ENCODE data around the gene CYP3A5. TPM values are rescaled to one million over a fixed set of nuclear protein-coding genes. Genes with fewer than 3 reads are reported as not detected.
"Not testable (repeated sequence)": the region's sequence is repeated elsewhere in the genome, so short reads cannot be mapped to it uniquely, and the experiment has no call there.

The CYP3A5 gene
- total RNA-seq, 1 donor from 2014 or later = 96.8 TPM

DNA sequence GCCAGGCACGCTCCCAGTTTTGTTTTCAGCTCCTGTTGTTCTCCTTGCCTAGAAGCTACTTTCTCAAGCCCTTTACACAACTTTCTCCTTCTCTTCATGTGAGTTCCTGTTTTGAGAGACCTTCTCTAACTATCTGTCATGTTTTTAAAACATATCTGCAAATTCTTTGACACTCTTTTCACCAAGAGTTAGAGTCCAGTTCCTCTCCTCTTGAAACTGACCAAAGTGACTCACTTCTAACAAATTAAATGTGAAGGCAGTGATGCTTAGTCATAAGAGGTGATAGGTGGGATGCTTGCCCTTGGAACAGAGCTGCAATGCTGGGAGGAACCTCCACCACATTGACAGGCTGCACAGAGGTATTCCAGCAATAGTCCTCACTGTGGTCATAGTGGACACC is 37.8 kb downstream of the CYP3A5 start:
- DNase-seq (ENCODE audit: low spot score) = no peak

DNA sequence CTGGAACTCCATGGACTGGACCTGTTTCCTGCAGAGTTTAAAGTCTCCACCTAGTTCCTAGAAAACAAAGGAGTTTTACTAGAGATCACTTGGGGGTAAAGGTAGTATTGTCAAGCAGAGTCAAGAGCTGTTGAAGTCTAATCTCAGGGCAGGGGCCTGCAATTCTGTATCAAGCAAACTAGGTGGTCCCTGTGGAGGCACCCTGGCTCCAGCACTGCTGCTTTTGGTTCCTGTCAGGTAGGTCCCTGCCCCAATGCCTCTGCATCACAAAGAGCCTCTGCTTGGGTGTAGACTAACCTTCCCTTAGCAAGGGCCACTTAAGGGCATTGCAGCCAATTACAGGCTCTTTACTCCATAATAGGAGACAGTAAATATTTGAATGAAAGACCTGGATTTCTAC is 40.5 kb downstream of the CYP3A5 start:
- no peak for DNase-seq (ENCODE audit: low spot score)

DNA sequence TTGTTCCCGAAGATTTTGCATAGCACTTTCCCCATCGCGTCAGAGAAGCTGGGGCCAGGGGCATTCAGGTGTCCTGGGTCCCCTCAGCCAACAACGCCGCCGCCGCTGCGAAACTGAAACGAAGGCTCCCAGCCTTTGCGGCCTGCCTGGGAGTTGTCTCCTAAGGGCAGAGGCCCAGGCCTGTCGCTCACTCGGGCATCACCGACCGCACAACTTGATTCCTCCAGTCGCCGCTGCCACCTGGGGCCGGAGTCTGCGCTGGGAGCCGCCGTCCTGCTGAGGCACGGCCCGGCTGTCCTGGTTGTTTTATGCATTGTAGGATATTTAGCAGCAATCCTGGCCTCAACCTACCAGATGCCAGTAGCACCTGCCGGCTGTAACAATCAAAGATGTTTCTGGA is 41.1 kb downstream of the CYP3A5 start:
- no peak for DNase-seq (ENCODE audit: low spot score)

DNA sequence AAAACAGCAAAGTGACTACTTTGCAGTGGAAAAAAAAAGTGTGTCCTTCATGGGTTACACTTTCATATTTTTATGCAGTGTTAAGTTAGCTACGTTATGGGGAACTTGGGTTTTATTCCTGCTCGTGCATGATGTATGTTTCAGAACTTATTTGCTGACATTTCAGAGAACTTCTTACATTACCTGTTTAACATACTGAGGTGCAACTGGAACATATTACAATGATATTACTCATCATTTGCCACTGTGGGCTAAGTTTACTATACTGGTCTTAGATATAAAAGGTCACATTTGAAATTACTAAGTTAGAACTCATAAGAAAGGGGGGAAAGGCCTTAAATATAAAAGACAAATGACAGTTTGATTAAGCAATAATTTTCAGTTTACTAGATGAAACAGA is 42.4 kb downstream of the CYP3A5 start:
- not testable (repeated sequence) for DNase-seq (ENCODE audit: low spot score)

GRCh38 chr7:99631295-99632109 is 48.3 kb downstream of the CYP3A5 start:
- DNase-seq (ENCODE audit: low spot score) = no peak

DNA sequence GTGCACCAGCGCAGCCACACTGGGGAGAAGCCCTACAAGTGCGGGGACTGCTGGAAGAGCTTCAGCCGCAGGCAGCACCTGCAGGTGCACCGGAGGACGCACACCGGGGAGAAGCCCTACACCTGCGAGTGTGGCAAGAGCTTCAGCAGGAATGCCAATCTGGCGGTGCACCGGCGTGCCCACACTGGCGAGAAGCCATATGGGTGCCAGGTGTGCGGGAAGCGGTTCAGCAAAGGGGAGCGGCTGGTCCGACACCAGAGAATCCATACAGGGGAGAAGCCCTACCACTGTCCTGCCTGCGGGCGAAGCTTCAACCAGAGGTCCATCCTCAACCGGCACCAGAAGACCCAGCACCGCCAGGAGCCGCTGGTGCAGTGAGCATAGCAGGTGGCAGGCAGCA is 50.2 kb downstream of the CYP3A5 start:
- DNase-seq (ENCODE audit: low spot score) = no peak

DNA sequence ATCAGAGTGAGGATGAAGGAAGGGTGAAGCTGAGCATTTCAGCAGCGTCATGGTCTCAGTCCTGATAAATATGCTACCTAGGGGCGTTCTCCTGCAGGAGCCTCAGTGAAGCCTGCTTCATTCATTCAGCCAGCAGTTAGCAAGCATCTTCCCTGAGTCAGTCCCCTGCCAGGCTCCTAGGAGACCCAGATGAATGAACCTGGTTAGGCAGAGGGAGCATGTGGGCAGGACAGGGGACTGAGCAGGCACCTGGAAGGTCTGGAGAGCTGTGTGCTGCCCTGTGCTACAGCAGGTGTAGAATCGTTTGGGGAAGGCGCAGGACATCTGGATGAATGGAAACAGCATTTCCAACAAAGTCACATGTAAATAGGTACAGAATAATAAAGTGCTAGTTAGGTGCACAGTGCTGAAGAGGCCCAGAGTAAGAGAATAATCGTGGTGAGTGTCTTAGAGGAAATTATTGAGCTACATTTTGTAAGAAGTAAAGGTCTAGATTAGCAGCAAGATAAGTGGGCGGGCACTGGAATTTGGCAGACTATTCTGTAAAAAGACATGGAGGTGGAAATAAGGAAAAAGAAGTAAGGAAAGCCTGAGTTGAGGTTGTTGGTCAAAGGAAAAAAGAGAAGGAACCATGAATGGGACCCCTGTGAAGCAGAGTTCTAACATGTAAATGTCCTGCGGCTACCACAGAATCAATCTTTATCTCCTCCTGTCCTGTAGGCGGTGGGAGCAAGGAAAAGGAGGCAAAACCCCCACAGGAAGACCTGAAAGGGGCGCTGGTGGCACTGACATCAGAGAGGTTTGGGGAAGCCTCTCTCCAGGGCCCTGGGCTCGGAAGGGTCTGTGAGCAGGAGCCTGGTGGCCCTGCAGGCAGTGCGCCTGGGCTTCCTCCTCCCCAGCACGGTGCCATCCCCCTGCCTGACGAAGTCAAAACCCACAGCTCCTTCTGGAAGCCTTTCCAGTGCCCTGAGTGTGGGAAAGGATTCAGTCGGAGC is 51.0 kb downstream of the CYP3A5 start:
- DNase-seq (ENCODE audit: low spot score) = no peak

- DNase-seq (ENCODE audit: low spot score) = no peak
These were observed 52.3 kb downstream of the CYP3A5 start for GRCh38 chr7:99627513-99627912.

DNA sequence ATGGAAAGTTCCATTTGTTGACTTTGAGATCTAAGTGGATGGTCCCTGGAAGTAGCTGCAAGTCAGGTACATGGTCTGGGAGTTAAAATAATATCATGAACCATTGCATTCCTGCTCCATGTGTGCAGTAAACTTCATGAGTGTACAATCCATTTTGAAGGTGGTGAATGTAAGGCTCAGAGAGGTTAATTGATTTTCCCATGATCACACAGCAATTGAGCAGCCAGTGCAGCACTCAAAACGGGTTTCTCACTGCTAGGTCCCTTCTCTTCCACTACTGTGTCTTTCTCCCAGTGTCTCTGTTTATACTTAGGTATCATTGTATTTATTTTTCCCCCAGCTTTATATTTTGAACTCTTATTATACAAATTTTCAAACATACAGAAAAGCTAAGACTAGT is 53.1 kb downstream of the CYP3A5 start:
- DNase-seq (ENCODE audit: low spot score) = no peak

- no peak for DNase-seq (ENCODE audit: low spot score)
These were observed 53.8 kb downstream of the CYP3A5 start for GRCh38 chr7:99625961-99626360.

GRCh38 chr7:99625321-99625720 is 54.5 kb downstream of the CYP3A5 start:
- DNase-seq (ENCODE audit: low spot score) = no peak

DNA sequence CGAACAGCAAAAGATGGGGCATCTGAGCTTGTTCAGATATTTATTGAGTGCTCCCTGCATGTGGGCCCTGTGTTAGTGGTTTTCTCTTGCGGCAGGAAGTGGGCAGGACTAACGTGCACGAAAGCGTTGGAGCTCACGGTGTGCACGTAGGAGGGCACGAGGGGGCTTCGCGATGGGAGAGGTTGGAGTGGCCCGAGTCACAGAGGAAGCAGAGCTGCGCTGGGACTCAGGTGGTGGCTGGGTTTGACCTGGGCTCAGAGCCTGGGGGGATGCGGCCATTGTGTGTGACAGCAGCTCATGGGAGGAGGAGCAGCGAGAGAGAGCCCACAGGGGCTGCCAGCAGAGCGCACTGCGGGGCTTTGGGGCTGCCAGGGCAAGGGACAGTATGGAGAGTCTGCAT is 55.3 kb downstream of the CYP3A5 start:
- DNase-seq (ENCODE audit: low spot score) = no peak

GRCh38 chr7:99623702-99624447 is 55.9 kb downstream of the CYP3A5 start:
- DNase-seq (ENCODE audit: low spot score) = no peak

DNA sequence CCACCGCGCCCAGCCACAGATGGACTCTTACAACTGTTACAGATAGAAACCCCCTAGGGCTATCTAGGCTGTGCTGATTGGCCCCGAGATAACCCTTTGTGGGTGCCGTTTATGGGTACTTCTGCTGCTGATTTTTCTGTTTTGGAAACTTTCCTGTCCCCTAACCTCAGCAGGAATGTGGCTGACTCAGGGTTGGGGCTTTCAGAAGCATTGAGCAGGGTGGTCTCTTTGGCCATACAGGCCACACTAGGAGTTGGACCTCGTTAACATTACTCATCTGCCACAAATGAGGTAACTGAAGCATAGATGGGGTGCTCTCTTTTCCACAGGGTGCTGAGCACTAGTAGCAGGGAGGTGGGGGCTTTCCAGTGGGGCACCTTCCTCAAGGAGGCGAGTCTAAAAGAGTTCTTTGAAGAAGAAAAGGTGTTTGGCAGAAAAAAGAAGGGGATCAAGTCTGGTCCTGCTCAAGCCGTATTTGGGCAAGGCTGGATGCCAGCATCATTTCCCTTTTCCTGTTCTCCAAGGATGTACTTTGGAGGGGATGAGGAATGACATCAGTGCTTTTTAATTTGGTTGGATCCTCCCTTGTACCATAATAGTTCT is 56.6 kb downstream of the CYP3A5 start:
- DNase-seq (ENCODE audit: low spot score) = no peak

GRCh38 chr7:99622596-99622995 is 57.2 kb downstream of the CYP3A5 start:
- no peak for DNase-seq (ENCODE audit: low spot score)

DNA sequence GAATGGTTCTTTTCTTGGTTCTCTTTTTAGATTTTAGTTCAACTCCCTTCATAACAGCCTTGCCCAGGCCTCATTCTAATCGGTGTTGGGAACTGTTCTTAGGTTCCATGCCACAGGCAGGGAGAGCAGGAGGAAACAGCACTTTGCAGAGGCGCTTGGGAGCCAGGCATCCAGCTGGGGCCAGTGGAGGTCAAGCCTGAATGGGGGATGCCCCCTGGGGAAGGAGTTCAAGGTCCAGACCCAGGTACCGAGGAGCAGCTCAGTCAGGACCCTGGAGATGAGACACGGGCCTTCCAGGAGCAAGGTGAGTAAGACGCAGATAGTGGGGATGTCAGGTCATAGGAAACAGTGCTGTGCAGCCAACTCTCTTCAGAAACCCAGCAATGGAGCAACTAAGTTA is 58.5 kb downstream of the CYP3A5 start:
- DNase-seq (ENCODE audit: low spot score) = no peak

GRCh38 chr7:99619571-99620130 is 60.1 kb downstream of the CYP3A5 start:
- no peak for DNase-seq (ENCODE audit: low spot score)

GRCh38 chr7:99618726-99619125 is 61.1 kb downstream of the CYP3A5 start:
- DNase-seq (ENCODE audit: low spot score) = no peak

- no peak for DNase-seq (ENCODE audit: low spot score)
These were observed 62.5 kb downstream of the CYP3A5 start for GRCh38 chr7:99617192-99617781.

Measured in mesenteric fat pad (tissue), 1 donor.